ENCODE measurements around the gene RPS25.

RPS25 gene

DNA sequence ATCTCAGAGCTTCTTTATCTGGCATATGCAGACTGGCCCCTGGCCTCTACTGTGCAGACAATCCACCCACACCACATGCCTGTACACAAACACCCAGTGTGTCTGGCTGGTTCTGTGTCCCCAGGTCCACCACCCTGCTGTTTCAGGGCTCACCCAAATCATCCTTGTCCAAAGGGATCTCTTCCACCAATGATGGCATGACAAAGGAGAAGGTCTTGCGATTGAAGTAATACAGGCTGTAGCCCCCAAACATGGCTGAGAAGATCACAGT, 10.9 kb upstream of the RPS25 start:
- peaks cover 18 to 20% of the 10 kb centered on the region in 2 experiments for H3K4me1 ChIP-seq (ENCODE audit: control insufficient read depth in 1 of 2, insufficient read depth in 1 of 2, low read depth in 1 of 2, low read length in 1 of 2)
- H3K36me3 ChIP-seq = peaks cover 25% of the 10 kb centered on the region
- TF ChIP-seq, protein P1, sequence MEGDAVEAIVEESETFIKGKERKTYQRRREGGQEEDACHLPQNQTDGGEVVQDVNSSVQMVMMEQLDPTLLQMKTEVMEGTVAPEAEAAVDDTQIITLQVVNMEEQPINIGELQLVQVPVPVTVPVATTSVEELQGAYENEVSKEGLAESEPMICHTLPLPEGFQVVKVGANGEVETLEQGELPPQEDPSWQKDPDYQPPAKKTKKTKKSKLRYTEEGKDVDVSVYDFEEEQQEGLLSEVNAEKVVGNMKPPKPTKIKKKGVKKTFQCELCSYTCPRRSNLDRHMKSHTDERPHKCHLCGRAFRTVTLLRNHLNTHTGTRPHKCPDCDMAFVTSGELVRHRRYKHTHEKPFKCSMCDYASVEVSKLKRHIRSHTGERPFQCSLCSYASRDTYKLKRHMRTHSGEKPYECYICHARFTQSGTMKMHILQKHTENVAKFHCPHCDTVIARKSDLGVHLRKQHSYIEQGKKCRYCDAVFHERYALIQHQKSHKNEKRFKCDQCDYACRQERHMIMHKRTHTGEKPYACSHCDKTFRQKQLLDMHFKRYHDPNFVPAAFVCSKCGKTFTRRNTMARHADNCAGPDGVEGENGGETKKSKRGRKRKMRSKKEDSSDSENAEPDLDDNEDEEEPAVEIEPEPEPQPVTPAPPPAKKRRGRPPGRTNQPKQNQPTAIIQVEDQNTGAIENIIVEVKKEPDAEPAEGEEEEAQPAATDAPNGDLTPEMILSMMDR (IDR thresholded peaks at IDR 0.05) = no peak
- no peak overlapping the region for H3K4me3 ChIP-seq (ENCODE audit: low read depth in 1 of 2, low read length in 1 of 2)
- peak overlapping the region; percentile 13 for H3K27ac ChIP-seq
- no peaks in the 10 kb centered on the region for H3K9me3 ChIP-seq
- no peaks in the 10 kb centered on the region for H3K27me3 ChIP-seq

DNA sequence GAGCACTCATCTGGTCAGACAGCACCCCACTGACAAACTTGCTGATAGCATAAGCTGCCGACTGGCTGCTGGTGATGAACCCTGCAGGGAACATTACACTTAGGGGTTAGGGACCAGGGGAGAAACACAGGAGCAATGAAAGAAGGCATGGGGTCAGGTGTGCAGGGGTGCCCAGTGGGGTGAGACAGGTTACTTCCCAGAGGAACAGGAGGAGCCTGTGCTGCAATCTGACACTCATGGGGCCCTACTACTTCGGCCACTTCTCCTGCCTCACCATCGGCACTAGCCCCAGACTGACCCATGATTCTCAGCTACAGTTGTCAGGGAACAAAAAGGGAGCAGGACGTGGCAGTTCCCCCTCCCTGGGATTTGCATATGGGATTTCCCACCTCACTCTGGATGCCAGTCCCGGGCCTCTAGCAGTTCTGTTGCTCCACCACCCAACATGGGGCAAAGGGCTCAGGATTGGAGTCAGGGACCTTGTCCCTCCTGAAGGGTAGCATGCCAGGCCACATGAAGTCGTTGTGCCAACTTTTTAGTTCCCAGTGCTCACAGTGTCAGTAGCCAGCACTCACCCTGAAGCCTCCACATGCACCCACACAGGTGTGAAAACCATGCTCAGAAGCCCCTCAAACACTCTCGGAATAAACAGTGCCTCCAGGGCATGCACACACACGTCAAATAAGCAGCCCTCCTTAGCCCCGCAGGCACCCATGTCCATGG, 10.4 kb upstream of the RPS25 start:
- Histone ChIP-seq H3K4me1 (ENCODE audit: control insufficient read depth in 1 of 2, insufficient read depth in 1 of 2, low read depth in 1 of 2, low read length in 1 of 2) (peaks cover 18 to 20% of the 10 kb centered on the region in 2 experiments), H3K36me3 (peaks cover 30% of the 10 kb centered on the region), H3K27ac (no peak overlapping the region), H3K4me3 (ENCODE audit: low read depth in 1 of 2, low read length in 1 of 2) (no peak overlapping the region), H3K9me3 (no peaks in the 10 kb centered on the region), H3K27me3 (no peaks in the 10 kb centered on the region)
- TF ChIP-seq, protein P1 (IDR thresholded peaks at IDR 0.05) = no peak

DNA sequence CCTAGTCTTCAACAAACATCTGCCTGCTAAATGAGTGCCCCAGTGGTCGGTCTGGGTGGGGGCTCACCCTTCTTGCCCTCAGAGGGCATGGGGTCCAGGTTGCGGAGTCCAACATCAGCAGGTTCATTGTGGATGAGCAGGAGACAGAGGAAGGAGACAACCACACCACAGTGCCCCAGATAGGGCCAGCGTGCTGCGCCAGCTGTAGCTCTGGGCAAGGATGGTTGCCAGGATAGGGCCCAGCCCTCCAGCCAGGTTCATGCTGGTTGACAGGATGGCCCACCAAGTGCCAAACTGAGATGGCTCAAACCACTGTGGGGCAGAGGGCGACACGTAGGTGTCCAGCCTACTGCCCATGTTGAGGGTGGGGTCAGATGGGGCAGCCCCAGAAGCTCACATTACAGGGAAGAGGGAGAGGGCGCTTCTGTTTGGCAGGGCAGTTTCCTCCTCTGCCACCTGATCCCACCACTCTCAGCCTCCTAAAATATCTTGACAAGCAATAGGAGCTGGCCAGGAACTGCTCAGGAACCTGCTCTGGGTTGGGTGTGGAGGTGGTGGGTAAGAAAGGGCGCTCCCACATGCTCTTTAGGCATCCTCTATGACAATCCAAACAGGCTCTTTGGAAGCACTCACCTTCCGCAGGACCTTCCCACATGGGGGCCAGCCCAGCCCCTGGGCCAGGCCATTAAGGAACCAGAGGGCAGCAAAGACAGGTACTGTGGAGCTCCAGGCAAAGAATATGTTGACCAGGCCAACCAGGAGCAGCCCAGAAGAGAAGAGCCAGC, 9.6 kb upstream of the RPS25 start:
- Histone ChIP-seq H3K27ac (no peak overlapping the region), H3K27me3 (no peaks in the 10 kb centered on the region), H3K36me3 (peaks cover 36% of the 10 kb centered on the region), H3K4me3 (ENCODE audit: low read depth in 1 of 2, low read length in 1 of 2) (no peak overlapping the region), H3K4me1 (ENCODE audit: control insufficient read depth in 1 of 2, insufficient read depth in 1 of 2, low read depth in 1 of 2, low read length in 1 of 2) (peaks cover 18 to 20% of the 10 kb centered on the region in 2 experiments), H3K9me3 (no peaks in the 10 kb centered on the region)
- TF ChIP-seq, protein P1 (IDR thresholded peaks at IDR 0.05) = no peak

DNA sequence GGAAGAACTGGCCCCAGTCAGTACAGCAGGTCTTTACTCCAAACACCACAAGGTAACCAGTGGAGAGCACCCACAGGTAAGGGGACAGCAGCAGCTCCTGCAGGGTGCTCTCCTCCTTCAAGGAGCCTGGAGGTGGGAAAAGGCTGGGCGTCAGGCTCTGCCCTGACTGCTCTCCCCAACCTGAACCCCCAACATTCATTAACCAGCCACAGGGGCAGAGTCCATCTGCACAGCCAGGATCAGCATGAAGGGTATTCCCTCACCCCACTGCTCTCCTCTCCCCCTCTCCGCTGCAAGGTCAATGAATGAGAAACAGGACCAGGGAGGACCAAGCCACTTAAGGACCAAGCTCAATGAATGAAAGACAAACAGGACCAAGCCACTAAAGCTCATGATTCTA, 8.8 kb upstream of the RPS25 start:
- Histone ChIP-seq H3K36me3 (peaks cover 44% of the 10 kb centered on the region), H3K27ac (no peak overlapping the region), H3K9me3 (no peaks in the 10 kb centered on the region), H3K4me3 (ENCODE audit: low read depth in 1 of 2, low read length in 1 of 2) (no peak overlapping the region), H3K4me1 (ENCODE audit: control insufficient read depth in 1 of 2, insufficient read depth in 1 of 2, low read depth in 1 of 2, low read length in 1 of 2) (peaks cover 18 to 20% of the 10 kb centered on the region in 2 experiments), H3K27me3 (no peaks in the 10 kb centered on the region)
- TF ChIP-seq, protein P1 (IDR thresholded peaks at IDR 0.05) = no peak

DNA sequence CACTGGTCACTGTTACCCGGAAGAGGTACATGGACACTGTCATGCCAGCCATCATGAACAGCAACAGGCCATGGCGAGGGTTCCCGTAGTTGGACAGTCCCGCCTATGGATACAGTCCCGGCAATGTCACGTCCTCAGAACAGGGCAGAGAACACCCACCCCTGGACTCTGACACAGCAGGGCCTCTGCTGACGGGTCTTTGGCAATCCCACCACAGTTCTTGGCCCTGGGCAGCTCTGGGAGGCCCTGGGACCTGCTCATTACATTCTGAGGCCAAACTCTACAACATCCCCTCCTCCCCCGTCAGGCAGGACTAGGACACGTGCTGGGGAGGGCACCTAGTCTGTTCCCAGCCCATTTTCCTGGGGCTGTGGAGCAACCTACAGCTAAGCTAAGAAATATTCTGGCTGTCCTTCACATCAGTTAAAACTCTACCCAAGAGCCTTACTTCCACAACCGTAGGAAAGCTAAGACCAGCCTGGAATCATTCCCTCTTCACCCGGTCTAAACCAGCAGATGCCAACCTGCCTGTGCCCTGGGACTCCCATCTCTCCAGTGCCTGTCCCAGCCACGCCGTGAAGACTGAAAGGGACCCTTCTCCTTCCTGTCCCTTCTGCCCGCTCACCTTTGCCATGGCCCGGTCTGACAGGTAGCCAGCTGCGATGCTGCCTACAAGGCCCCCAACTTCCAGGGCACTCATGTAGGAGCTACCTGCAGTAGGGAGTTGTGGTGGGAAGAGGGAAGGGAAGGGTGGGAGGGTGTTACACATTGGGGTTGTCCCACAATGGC, 8.0 kb upstream of the RPS25 start:
- no peaks in the 10 kb centered on the region for H3K27me3 ChIP-seq
- no peaks in the 10 kb centered on the region for H3K9me3 ChIP-seq
- H3K36me3 ChIP-seq = peaks cover 52% of the 10 kb centered on the region
- H3K4me1 ChIP-seq (ENCODE audit: control insufficient read depth in 1 of 2, insufficient read depth in 1 of 2, low read depth in 1 of 2, low read length in 1 of 2) = peaks cover 15 to 20% of the 10 kb centered on the region in 2 experiments
- no peak overlapping the region for H3K27ac ChIP-seq
- TF ChIP-seq, protein P1 (IDR thresholded peaks at IDR 0.05) = no peak
- H3K4me3 ChIP-seq (ENCODE audit: low read depth in 1 of 2, low read length in 1 of 2) = no peak overlapping the region
